Neural cell (in vitro differentiated cells): ENCODE data around the gene GNAS.

Experiments
- CTCF ChIP-seq: fragments of 450-650 bp; IDR thresholded peaks from 2 replicates; pipeline ENCODE4 v1.5.1; 2014; ENCODE audit warnings: antibody characterized with exemption, mild to moderate bottlenecking, moderate library complexity; ENCODE audit not compliant: poor library complexity, severe bottlenecking
- EZH2 ChIP-seq: fragments of 200-600, 300-800 bp; shearing (Covaris generic), sonication (generic); IDR thresholded peaks from 2 replicates; pipeline ENCODE4 v1.6.1; 2014; ENCODE audit warnings: antibody characterized with exemption, low read length, borderline replicate concordance, mild to moderate bottlenecking; ENCODE audit not compliant: insufficient read depth, poor library complexity, severe bottlenecking
- POLR2AphosphoS5 ChIP-seq: IDR thresholded peaks from 2 replicates; pipeline ENCODE4 v1.6.1; 2012
- SMC3 ChIP-seq: fragments of 450-650 bp; conservative IDR thresholded peaks from 2 replicates; pipeline ENCODE4 v1.6.1; 2014; ENCODE audit warnings: antibody characterized with exemption, mild to moderate bottlenecking, moderate library complexity; ENCODE audit not compliant: poor library complexity
- TAF1 ChIP-seq: IDR thresholded peaks from 2 replicates; pipeline ENCODE4 v1.6.1; 2012; ENCODE audit warnings: low read depth

- TF ChIP-seq CTCF: no peak
- no peak for TF ChIP-seq SMC3
- no peak for TF ChIP-seq POLR2AphosphoS5
- TF ChIP-seq TAF1: no peak
- no peak for TF ChIP-seq EZH2
These were observed 78.0 kb downstream of the GNAS start for GRCh38 chr20:58930496-58930895.
